ENCODE results near the gene GPA33.

GRCh38 chr1:167033646-167034045 lies 56.5 kb downstream of the GPA33 start:
- no peak for TF ChIP-seq CTCF (IDR thresholded peaks at IDR 0.05; ENCODE audit: insufficient read depth, low read length, poor library complexity, severe bottlenecking)
- TF ChIP-seq EZH2phosphoT487 (conservative IDR thresholded peaks at IDR 0.05; ENCODE audit: low read length) = no peak

Data from SU-DHL-6 (cell line).